IMR-90 (cell line): ENCODE data around the gene RHEX. TPM values are rescaled to one million over a fixed set of nuclear protein-coding genes. Genes with fewer than 3 reads are reported as not detected.

Source experiments
- ATAC-seq: fragments of 200-7000 bp; cut with Tn5 transposase; 2 replicates; pipeline ENCODE4 v1.9.1; 2020; ENCODE audit warnings: low read depth, mild to moderate bottlenecking, moderate library complexity
- BruUV-seq: library from RNA; stranded (reverse); fragments of 400-500 nt; replicated peaks from 2 replicates; lab custom pipeline; 2021; lab: Mats Ljungman, UMichigan
- CTCF ChIA-PET: fragments of 300-600 bp; formaldehyde crosslinking; extraction: SDS; loops from one replicate; lab custom pipeline; 2021; ENCODE audit warnings: antibody characterized with exemption; lab: Yijun Ruan, JAX
- POLR2A ChIA-PET: fragments of 300-600 bp; sonication (Branson Sonifier 250); formaldehyde crosslinking; loops from one replicate; lab custom pipeline; 2022; ENCODE audit warnings: antibody characterized with exemption; ENCODE audit not compliant: unreplicated experiment; lab: Charles Lee
- DNase-seq: peaks from one replicate; pipeline ENCODE4 v3.0.0; 2013
- H2AFZ ChIP-seq: replicated peaks from 2 replicates; pipeline ENCODE3; 2013; ENCODE audit warnings: low read length, mild to moderate bottlenecking; ENCODE audit not compliant: poor library complexity
- H2AK5ac ChIP-seq: 2 replicates; pipeline ENCODE4 v1.6.1; 2013; ENCODE audit warnings: low read depth, low read length, inconsistent platforms
- H2AK9ac ChIP-seq: replicated peaks from 2 replicates; pipeline ENCODE3; 2013; ENCODE audit warnings: mild to moderate bottlenecking, low read depth, low read length, moderate library complexity; ENCODE audit not compliant: poor library complexity
- H2BK120ac ChIP-seq: 2 replicates; pipeline ENCODE4 v1.6.1; 2013; ENCODE audit warnings: low read depth, low read length, inconsistent platforms
- H2BK15ac ChIP-seq: 3 replicates; pipeline ENCODE4 v1.6.1; 2013; ENCODE audit warnings: low read depth, low read length, inconsistent platforms
- H2BK20ac ChIP-seq: 2 replicates; pipeline ENCODE4 v1.6.1; 2013; ENCODE audit warnings: low read depth, mild to moderate bottlenecking, inconsistent platforms, low read length, moderate library complexity
- H2BK5ac ChIP-seq: 2 replicates; pipeline ENCODE4 v1.6.1; 2013; ENCODE audit warnings: mild to moderate bottlenecking, low read depth, low read length, inconsistent platforms; ENCODE audit not compliant: poor library complexity, severe bottlenecking
- H3K14ac ChIP-seq: replicated peaks from 2 replicates; pipeline ENCODE4 v1.6.1; 2013; ENCODE audit warnings: low read depth, low read length, inconsistent platforms
- H3K18ac ChIP-seq: 2 replicates; pipeline ENCODE4 v1.6.1; 2013; ENCODE audit warnings: low read depth, low read length, control low read depth
- H3K23ac ChIP-seq: 2 replicates; pipeline ENCODE4 v1.6.1; 2013; ENCODE audit warnings: low read depth, low read length, inconsistent platforms
- H3K27ac ChIP-seq: 2 replicates; pipeline ENCODE4 v1.5.1; 2013; ENCODE audit warnings: mild to moderate bottlenecking, control low read depth, low read length; ENCODE audit not compliant: insufficient read depth
- H3K27me3 ChIP-seq: 2 replicates; pipeline ENCODE4 v1.6.1; 2013; ENCODE audit warnings: low read length; ENCODE audit not compliant: control insufficient read depth, insufficient read depth
- H3K36me3 ChIP-seq: 2 replicates; pipeline ENCODE4 v1.6.1; 2013; ENCODE audit warnings: low read length, mixed read lengths; ENCODE audit not compliant: control insufficient read depth, insufficient read depth
- H3K4ac ChIP-seq: 2 replicates; pipeline ENCODE4 v1.6.1; 2013; ENCODE audit warnings: low read depth, low read length, inconsistent platforms
- H3K4me1 ChIP-seq: 2 replicates; pipeline ENCODE4 v1.6.1; 2013; ENCODE audit warnings: low read length, mixed read lengths; ENCODE audit not compliant: control insufficient read depth, insufficient read depth
- H3K4me2 ChIP-seq: 2 replicates; pipeline ENCODE4 v1.6.1; 2013; ENCODE audit warnings: low read depth, mild to moderate bottlenecking, control low read depth, low read length, moderate library complexity
- H3K4me3 ChIP-seq: 2 replicates; pipeline ENCODE4 v1.5.1; 2013; ENCODE audit warnings: low read depth, mild to moderate bottlenecking, control low read depth, low read length, moderate library complexity; ENCODE audit not compliant: insufficient read depth
- H3K56ac ChIP-seq: 2 replicates; pipeline ENCODE4 v1.6.1; 2013; ENCODE audit warnings: low read length, inconsistent platforms; ENCODE audit not compliant: insufficient read depth; ENCODE audit errors: extremely low read depth
- H3K79me1 ChIP-seq, 2 experiments: 2 replicates each; pipeline ENCODE4 v1.6.1; 2013; ENCODE audit warnings: low read length in 2 of 2, inconsistent platforms in 1 of 2, low read depth in 1 of 2
- H3K9ac ChIP-seq: 2 replicates; pipeline ENCODE4 v1.6.1; 2013; ENCODE audit warnings: low read depth, low read length, control low read depth
- H3K9me1 ChIP-seq: 2 replicates; pipeline ENCODE4 v1.6.1; 2013; ENCODE audit warnings: low read length, inconsistent platforms; ENCODE audit not compliant: insufficient read depth
- H3K9me3 ChIP-seq: 2 replicates; pipeline ENCODE4 v1.6.1; 2013; ENCODE audit warnings: low read length; ENCODE audit not compliant: control insufficient read depth, insufficient read depth
- H4K20me1 ChIP-seq: 2 replicates; pipeline ENCODE4 v1.6.1; 2013; ENCODE audit warnings: low read length, inconsistent platforms; ENCODE audit not compliant: insufficient read depth
- H4K5ac ChIP-seq: 2 replicates; pipeline ENCODE4 v1.6.1; 2013; ENCODE audit warnings: mild to moderate bottlenecking, low read depth, low read length, control low read depth
- H4K8ac ChIP-seq, 2 experiments: 2 replicates each; pipeline ENCODE4 v1.6.1; 2013; ENCODE audit warnings: low read depth in 2 of 2, low read length in 2 of 2, control low read depth in 1 of 2, inconsistent platforms in 1 of 2
- H4K91ac ChIP-seq: 2 replicates; pipeline ENCODE4 v1.6.1; 2013; ENCODE audit warnings: low read depth, low read length, inconsistent platforms; ENCODE audit not compliant: insufficient read depth
- BHLHE40 ChIP-seq: fragments of 150-350 bp; IDR thresholded peaks from 2 replicates; pipeline ENCODE4 v1.6.1; 2016; ENCODE audit warnings: mild to moderate bottlenecking, low read depth, low read length
- CEBPB ChIP-seq: IDR thresholded peaks from 2 replicates; pipeline ENCODE4 v1.6.1; 2012; ENCODE audit warnings: low read depth, low read length, improper control_type of control experiment
- CHD1 ChIP-seq: IDR thresholded peaks from 2 replicates; pipeline ENCODE4 v1.6.1; 2012; ENCODE audit warnings: low read depth, low read length, improper control_type of control experiment
- CTCF ChIP-seq: conservative IDR thresholded peaks from 2 replicates; pipeline ENCODE4 v1.5.1; 2012; ENCODE audit warnings: mild to moderate bottlenecking, low read depth, low read length, improper control_type of control experiment
- ELK1 ChIP-seq: fragments of 150-350 bp; IDR thresholded peaks from 2 replicates; pipeline ENCODE4 v1.6.1; 2016; ENCODE audit warnings: low read depth, mild to moderate bottlenecking, low read length, moderate library complexity, borderline replicate concordance
- FOS ChIP-seq: fragments of 150-350 bp; IDR thresholded peaks from 2 replicates; pipeline ENCODE4 v1.6.1; 2016; ENCODE audit warnings: low read depth, low read length
- MAFK ChIP-seq: IDR thresholded peaks from 2 replicates; pipeline ENCODE4 v1.6.1; 2012; ENCODE audit warnings: low read depth, low read length, improper control_type of control experiment
- MAZ ChIP-seq: IDR thresholded peaks from 2 replicates; pipeline ENCODE4 v1.6.1; 2012; ENCODE audit warnings: low read depth, mild to moderate bottlenecking, low read length, improper control_type of control experiment, moderate library complexity, borderline replicate concordance
- MXI1 ChIP-seq: IDR thresholded peaks from 2 replicates; pipeline ENCODE4 v1.6.1; 2012; ENCODE audit warnings: low read depth, mild to moderate bottlenecking, low read length, moderate library complexity, borderline replicate concordance
- NFE2L2 ChIP-seq: fragments of 150-350 bp; IDR thresholded peaks from 2 replicates; pipeline ENCODE4 v1.6.1; 2016; ENCODE audit warnings: low read depth, mild to moderate bottlenecking, low read length
- POLR2A ChIP-seq: IDR thresholded peaks from 2 replicates; pipeline ENCODE4 v1.6.1; 2012; ENCODE audit warnings: mild to moderate bottlenecking, low read depth, low read length
- RAD21 ChIP-seq: IDR thresholded peaks from 2 replicates; pipeline ENCODE4 v1.6.1; 2012; ENCODE audit warnings: low read length, improper control_type of control experiment
- RFX5 ChIP-seq: IDR thresholded peaks from 2 replicates; pipeline ENCODE4 v1.8.0; 2012; ENCODE audit warnings: low read depth, mild to moderate bottlenecking, low read length, moderate library complexity
- SMC3 ChIP-seq: fragments of 150-350 bp; IDR thresholded peaks from 2 replicates; pipeline ENCODE4 v1.6.1; 2016; ENCODE audit warnings: low read depth, mild to moderate bottlenecking, antibody characterized with exemption, low read length, moderate library complexity
- USF2 ChIP-seq: fragments of 150-350 bp; IDR thresholded peaks from 2 replicates; pipeline ENCODE4 v1.6.1; 2017; ENCODE audit warnings: mild to moderate bottlenecking, antibody characterized with exemption, low read length, low read depth
- WGBS, 2 experiments: methylation state at CpG; one replicate each; pipeline versions ENCODE4 v1.1.5 to v1.1.7; 2013; ENCODE audit warnings: missing lambda C conversion rate in 2 of 2; ENCODE audit not compliant: insufficient read length in 1 of 2; ENCODE audit errors: extremely low coverage in 2 of 2; 5-methylcytosine and 5-hydroxymethylcytosine counted together
- dilution Hi-C: fragments of 300-500 bp; cut with HindIII; formaldehyde crosslinking; loops from one replicate; pipeline ENCODE4 v1.14.3; 2018; ENCODE audit warnings: low sequenced_read_pairs; ENCODE audit not compliant: unreplicated experiment
- in situ Hi-C: fragments of 300-500 bp; cut with MboI; formaldehyde crosslinking; loops from 3 replicates; pipeline ENCODE4 v1.14.3; 2019; ENCODE audit warnings: low sequenced_read_pairs, inconsistent platforms, mixed read lengths
- intact Hi-C: fragments of 100-400 bp; cut with micrococcal nuclease; formaldehyde crosslinking; loops from 2 replicates; pipeline ENCODE4 v1.10.0; 2022
- polyA plus RNA-seq, 3 experiments: library from polyadenylated mRNA; depleted of rRNA; stranded (reverse); fragments of >200 nt; gene quantifications; 2 replicates each; pipeline ENCODE4 v1.2.3, GENCODE V29; 2012; ENCODE audit warnings: low replicate concordance in 1 of 3
- total RNA-seq: library from RNA; depleted of rRNA; stranded (reverse); fragments of >200 nt; gene quantifications from 2 replicates; pipeline ENCODE4 v1.2.3, GENCODE V29; 2012

Gene RHEX
- total and polyA plus RNA-seq, 2 of the 4 experiments (the other 2 are of a cell fraction), result not detected

- no peak within 1 kb of the TSS for H4K8ac ChIP-seq
- H2AFZ ChIP-seq, result peak within 1 kb of the TSS; percentile 35
- in situ Hi-C loops, result loop anchor here (25.0 kb wide), 1 partner anchor 455 kb away; no protein-coding TSS in a partner anchor
- POLR2A ChIA-PET, result no interaction called here
- H2AK5ac ChIP-seq, result no peak within 1 kb of the TSS
- H3K23ac ChIP-seq, result 0 out of 2 replicates have a peak within 1 kb of the TSS, but pooled peaks have one; percentile 16
- H3K14ac ChIP-seq, result no peak within 1 kb of the TSS
- no peaks in the 10 kb centered on the region for H3K36me3 ChIP-seq
- H2AK9ac ChIP-seq, result no peak within 1 kb of the TSS
- H3K9ac ChIP-seq, result no peak within 1 kb of the TSS
- ATAC-seq, result peak; percentile 95
- H3K9me3 ChIP-seq, result no peaks in the 10 kb centered on the region; the same call in 1 of the 2 replicates
- intact Hi-C loops, result no loop called here
- H2BK120ac ChIP-seq, result no peak within 1 kb of the TSS
- no peak within 1 kb of the TSS for H3K4ac ChIP-seq
- H3K27ac ChIP-seq, result no peak within 1 kb of the TSS
- H2BK5ac ChIP-seq, result no peak within 1 kb of the TSS
- 1% methylated on average over 10 of the region's 55 CpGs; no CpG with 5 or more reads in 1 of the 2 experiments for WGBS, 2 experiments
- H3K18ac ChIP-seq, result no peak within 1 kb of the TSS
- no peaks in the 10 kb centered on the region for H4K20me1 ChIP-seq
- no peak within 1 kb of the TSS for H2BK20ac ChIP-seq
- peak within 1 kb of the TSS; percentile 50; the same call in 1 of the 2 replicates for H3K4me2 ChIP-seq
- H2BK15ac ChIP-seq, result no peak within 1 kb of the TSS
- no peak within 1 kb of the TSS for H4K5ac ChIP-seq
- peak; percentile 15 for DNase-seq
- CTCF ChIA-PET, result no interaction called here
- no peaks in the 10 kb centered on the region for H3K9me1 ChIP-seq
- H4K91ac ChIP-seq, result no peak within 1 kb of the TSS
- H3K27me3 ChIP-seq, result peaks cover 50% of the 10 kb centered on the region
- dilution Hi-C loops, result no loop called here
- no peak within 1 kb of the TSS; the same call in 1 of the 2 replicates for H3K4me3 ChIP-seq
- no peaks in the 10 kb centered on the region for H3K79me1 ChIP-seq
- no peaks in the 10 kb centered on the region; the same call in 1 of the 2 replicates for H3K4me1 ChIP-seq
- BruUV-seq, result no TSS peak
- H3K56ac ChIP-seq, result no peak within 1 kb of the TSS
- TF ChIP-seq MAFK (no peak), CTCF (no peak), RAD21 (no peak), RFX5 (no peak), MAZ (no peak), FOS (no peak), POLR2A (no peak), CHD1 (no peak), ELK1 (no peak), USF2 (no peak), SMC3 (no peak), BHLHE40 (no peak), CEBPB (no peak), NFE2L2 (no peak), MXI1 (no peak)
These were observed 64.4 kb downstream of the RHEX start, which contains the start of gene AVPR1B for GRCh38 chr1:206117151-206117948. Gene AVPR1B (minus strand): TSS chr1:206117388. CDS start chr1:206116890, 498 bp downstream.
